H9 (cell line): ENCODE measurements around the gene NRP1. TPM values are rescaled to one million over a fixed set of nuclear protein-coding genes. Genes with fewer than 3 reads are reported as not detected.

Source experiments
- DNase-seq: peaks from one replicate; pipeline ENCODE4 v3.0.0-alpha.2; 2017
- H2AFZ ChIP-seq: one replicate; pipeline ENCODE4 v1.6.1; 2013; ENCODE audit warnings: mild to moderate bottlenecking, low read length, control low read depth, moderate library complexity
- H2AK5ac ChIP-seq: 2 replicates; pipeline ENCODE4 v1.6.1; 2013; ENCODE audit warnings: low read length, control low read depth, mixed read lengths; ENCODE audit not compliant: insufficient read length
- H2BK120ac ChIP-seq: one replicate; pipeline ENCODE4 v1.6.1; 2013; ENCODE audit warnings: low read depth, mild to moderate bottlenecking, low read length, control low read depth, inconsistent platforms; ENCODE audit not compliant: poor library complexity, severe bottlenecking
- H2BK12ac ChIP-seq: 2 replicates; pipeline ENCODE4 v1.6.1; 2013; ENCODE audit warnings: low read length, control low read depth, mixed read lengths, low read depth; ENCODE audit not compliant: insufficient read length
- H2BK15ac ChIP-seq: 2 replicates; pipeline ENCODE4 v1.6.1; 2013; ENCODE audit warnings: low read depth, low read length, control low read depth
- H2BK20ac ChIP-seq: one replicate; pipeline ENCODE4 v1.6.1; 2013; ENCODE audit warnings: low read depth, mild to moderate bottlenecking, low read length, control low read depth, inconsistent platforms; ENCODE audit not compliant: poor library complexity, severe bottlenecking
- H2BK5ac ChIP-seq: 2 replicates; pipeline ENCODE4 v1.6.1; 2013; ENCODE audit warnings: low read length, control low read depth, mixed read lengths; ENCODE audit not compliant: insufficient read length
- H3K14ac ChIP-seq: 2 replicates; pipeline ENCODE4 v1.6.1; 2013; ENCODE audit warnings: low read length, control low read depth; ENCODE audit not compliant: insufficient read depth
- H3K18ac ChIP-seq: 2 replicates; pipeline ENCODE4 v1.6.1; 2013; ENCODE audit warnings: low read depth, mild to moderate bottlenecking, mixed read lengths, low read length, control low read depth; ENCODE audit not compliant: insufficient read length
- H3K23ac ChIP-seq: 2 replicates; pipeline ENCODE4 v1.6.1; 2013; ENCODE audit warnings: low read length, control low read depth, mixed read lengths, low read depth; ENCODE audit not compliant: insufficient read length
- H3K23me2 ChIP-seq: 2 replicates; pipeline ENCODE4 v1.6.1; 2013; ENCODE audit warnings: low read depth, mild to moderate bottlenecking, mixed read lengths, low read length, control low read depth; ENCODE audit not compliant: insufficient read length, poor library complexity, severe bottlenecking
- H3K27ac ChIP-seq: 2 replicates; pipeline ENCODE4 v1.5.1; 2013; ENCODE audit warnings: low read length, control low read depth, mixed read lengths, low read depth; ENCODE audit not compliant: insufficient read length
- H3K27me3 ChIP-seq: 2 replicates; pipeline ENCODE4 v1.6.1; 2013; ENCODE audit warnings: low read length, control low read depth, inconsistent platforms; ENCODE audit not compliant: insufficient read depth
- H3K4ac ChIP-seq: 2 replicates; pipeline ENCODE4 v1.6.1; 2013; ENCODE audit warnings: low read depth, mild to moderate bottlenecking, control low read depth, inconsistent platforms, low read length, moderate library complexity
- H3K4me1 ChIP-seq: 2 replicates; pipeline ENCODE4 v1.6.1; 2013; ENCODE audit warnings: low read length, control low read depth, inconsistent platforms; ENCODE audit not compliant: insufficient read depth
- H3K4me2 ChIP-seq: 2 replicates; pipeline ENCODE4 v1.6.1; 2013; ENCODE audit warnings: low read length, control low read depth, mixed read lengths; ENCODE audit not compliant: insufficient read length, insufficient read depth
- H3K56ac ChIP-seq: 2 replicates; pipeline ENCODE4 v1.6.1; 2013; ENCODE audit warnings: low read depth, mild to moderate bottlenecking, mixed read lengths, low read length, control low read depth; ENCODE audit not compliant: insufficient read length
- H3K79me1 ChIP-seq: 2 replicates; pipeline ENCODE4 v1.6.1; 2013; ENCODE audit warnings: low read depth, mild to moderate bottlenecking, moderate library complexity, low read length, control low read depth, inconsistent platforms; ENCODE audit not compliant: insufficient read depth, poor library complexity, severe bottlenecking
- H3K79me2 ChIP-seq: 2 replicates; pipeline ENCODE4 v1.6.1; 2013; ENCODE audit warnings: low read length, control low read depth, inconsistent platforms; ENCODE audit not compliant: insufficient read depth
- H3K9ac ChIP-seq: 2 replicates; pipeline ENCODE4 v1.6.1; 2013; ENCODE audit warnings: low read length, control low read depth, mixed read lengths; ENCODE audit not compliant: insufficient read length; ENCODE audit errors: extremely low read depth
- H3K9me3 ChIP-seq: one replicate; pipeline ENCODE4 v1.6.1; 2013; ENCODE audit warnings: low read depth, low read length, inconsistent platforms; ENCODE audit not compliant: control insufficient read depth
- H3T11ph ChIP-seq: one replicate; pipeline ENCODE4 v1.6.1; 2013; ENCODE audit warnings: mild to moderate bottlenecking, low read length, control low read depth, inconsistent platforms
- H4K20me1 ChIP-seq: one replicate; pipeline ENCODE4 v1.6.1; 2013; ENCODE audit not compliant: control insufficient read depth, insufficient read length, insufficient read depth
- H4K5ac ChIP-seq: 2 replicates; pipeline ENCODE4 v1.6.1; 2013; ENCODE audit warnings: low read depth, mild to moderate bottlenecking, mixed read lengths, low read length, control low read depth; ENCODE audit not compliant: insufficient read length
- H4K8ac ChIP-seq: replicated peaks from 2 replicates; pipeline ENCODE4 v1.6.1; 2013; ENCODE audit warnings: low read length, control low read depth, mixed read lengths, low read depth; ENCODE audit not compliant: insufficient read length
- H4K91ac ChIP-seq: 2 replicates; pipeline ENCODE4 v1.6.1; 2013; ENCODE audit warnings: low read depth, mild to moderate bottlenecking, moderate library complexity, mixed read lengths, low read length, control low read depth; ENCODE audit not compliant: insufficient read length
- H3K27ac Mint-ChIP-seq, 3 experiments: 2 replicates in 2 of 3; 3 replicates in 1 of 3; pipeline ENCODE4 v1.8.0; 2020 to 2021; ENCODE audit warnings: mixed read lengths in 3 of 3, mild to moderate bottlenecking in 1 of 3, moderate library complexity in 1 of 3
- H3K27me3 Mint-ChIP-seq: 2 replicates; pipeline ENCODE4 v1.8.0; 2021; ENCODE audit warnings: low read depth, mild to moderate bottlenecking, moderate library complexity, mixed read lengths
- H3K36me3 Mint-ChIP-seq, 3 experiments: 2 replicates in 2 of 3; 3 replicates in 1 of 3; pipeline ENCODE4 v1.8.0; 2020 to 2021; ENCODE audit warnings: low read depth in 3 of 3, mixed read lengths in 3 of 3; ENCODE audit not compliant: insufficient read depth in 1 of 3
- H3K4me1 Mint-ChIP-seq, 2 experiments: 2 replicates each; pipeline ENCODE4 v1.8.0; 2020; ENCODE audit warnings: mixed read lengths in 2 of 2
- H3K4me3 Mint-ChIP-seq, 2 experiments: 2 replicates in 1 of 2; 3 replicates in 1 of 2; pipeline ENCODE4 v1.8.0; 2020 to 2021; ENCODE audit warnings: mild to moderate bottlenecking in 2 of 2, mixed read lengths in 2 of 2, moderate library complexity in 1 of 2
- H3K9me3 Mint-ChIP-seq, 2 experiments: 2 replicates in 1 of 2; 3 replicates in 1 of 2; pipeline ENCODE4 v1.8.0; 2020; ENCODE audit warnings: mild to moderate bottlenecking in 2 of 2, mixed read lengths in 2 of 2, moderate library complexity in 1 of 2
- WGBS: extraction: QIAGEN DNeasy Blood & Tissue Kit; methylation state at CpG from one replicate; pipeline ENCODE4 v1.1.7; 2013; ENCODE audit warnings: missing lambda C conversion rate, low lambda C conversion rate, mixed read lengths; ENCODE audit not compliant: insufficient read length; ENCODE audit errors: extremely low coverage; 5-methylcytosine and 5-hydroxymethylcytosine counted together
- total RNA-seq: library from RNA; stranded (reverse); gene quantifications from 2 replicates; pipeline ENCODE4 v1.2.1, GENCODE V29; 2021
- TF ChIP-seq, protein P1 (sequence below): fragments of 200-600 bp; sonication (generic); conservative IDR thresholded peaks from 3 replicates; pipeline ENCODE4 v1.8.0; 2021; ENCODE audit warnings: antibody characterized with exemption, mild to moderate bottlenecking

NRP1 gene
- total RNA-seq, 1 experiment from 2014 or later = 4.6 TPM

DNA sequence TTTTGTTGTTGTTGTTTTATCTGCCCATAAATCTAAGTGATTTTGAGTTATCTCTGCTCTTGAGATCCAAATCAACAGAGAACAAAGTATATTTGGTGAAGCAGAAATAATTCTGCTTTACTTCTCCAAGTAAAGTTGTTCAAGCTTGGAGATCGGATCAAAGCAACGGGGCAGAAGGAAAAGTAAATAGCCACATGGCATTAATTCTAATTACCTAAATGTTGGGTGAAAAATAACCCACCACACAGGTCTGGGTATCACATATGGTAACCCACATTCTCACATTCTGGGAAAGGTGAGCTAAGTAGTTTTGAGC, 3.1 kb downstream of the NRP1 start:
- Histone ChIP-seq H4K20me1 (no peaks in the 10 kb centered on the region), H3K4ac (no peak overlapping the region), H3K79me2 (no peaks in the 10 kb centered on the region), H2AK5ac (no peak overlapping the region), H2BK15ac (no peak overlapping the region), H3K14ac (no peak overlapping the region), H3K23me2 (peaks cover 21% of the 10 kb centered on the region), H2BK20ac (no peak overlapping the region), H4K91ac (no peak overlapping the region), H3K9me3 (no peaks in the 10 kb centered on the region), H3K27ac (no peak overlapping the region), H3K27me3 (peaks cover 3% of the 10 kb centered on the region; the same call in 1 of the 2 replicates), H2BK5ac (no peak overlapping the region), H3T11ph (no peak overlapping the region), H3K18ac (no peak overlapping the region), H2AFZ (no peak overlapping the region), H4K8ac (no peak overlapping the region), H3K4me1 (no peaks in the 10 kb centered on the region), H2BK12ac (no peak overlapping the region), H3K9ac (no peak overlapping the region), H3K79me1 (no peaks in the 10 kb centered on the region), H3K23ac (no peak overlapping the region), H4K5ac (no peak overlapping the region), H3K56ac (no peak overlapping the region), H2BK120ac (no peak overlapping the region), H3K4me2 (no peak overlapping the region)
- DNase-seq = no peak
- H3K4me3 Mint-ChIP-seq = no peak overlapping the region
- H3K27ac Mint-ChIP-seq = no peak overlapping the region
- H3K9me3 Mint-ChIP-seq = no peaks in the 10 kb centered on the region; a peak in 1 of 5 replicates
- no CpG with 5 or more reads among the region's 2 CpGs for WGBS
- H3K4me1 Mint-ChIP-seq = peaks cover 32 to 39% of the 10 kb centered on the region in 2 experiments
- TF ChIP-seq, protein P1, sequence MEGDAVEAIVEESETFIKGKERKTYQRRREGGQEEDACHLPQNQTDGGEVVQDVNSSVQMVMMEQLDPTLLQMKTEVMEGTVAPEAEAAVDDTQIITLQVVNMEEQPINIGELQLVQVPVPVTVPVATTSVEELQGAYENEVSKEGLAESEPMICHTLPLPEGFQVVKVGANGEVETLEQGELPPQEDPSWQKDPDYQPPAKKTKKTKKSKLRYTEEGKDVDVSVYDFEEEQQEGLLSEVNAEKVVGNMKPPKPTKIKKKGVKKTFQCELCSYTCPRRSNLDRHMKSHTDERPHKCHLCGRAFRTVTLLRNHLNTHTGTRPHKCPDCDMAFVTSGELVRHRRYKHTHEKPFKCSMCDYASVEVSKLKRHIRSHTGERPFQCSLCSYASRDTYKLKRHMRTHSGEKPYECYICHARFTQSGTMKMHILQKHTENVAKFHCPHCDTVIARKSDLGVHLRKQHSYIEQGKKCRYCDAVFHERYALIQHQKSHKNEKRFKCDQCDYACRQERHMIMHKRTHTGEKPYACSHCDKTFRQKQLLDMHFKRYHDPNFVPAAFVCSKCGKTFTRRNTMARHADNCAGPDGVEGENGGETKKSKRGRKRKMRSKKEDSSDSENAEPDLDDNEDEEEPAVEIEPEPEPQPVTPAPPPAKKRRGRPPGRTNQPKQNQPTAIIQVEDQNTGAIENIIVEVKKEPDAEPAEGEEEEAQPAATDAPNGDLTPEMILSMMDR = no peak
- H3K36me3 Mint-ChIP-seq = no peaks in the 10 kb centered on the region
- H3K27me3 Mint-ChIP-seq = peaks cover 51% of the 10 kb centered on the region
